ENCODE measurements around the gene DOK7.
"Not testable (repeated sequence)": the region's sequence is repeated elsewhere in the genome, so short reads cannot be mapped to it uniquely, and the experiment has no call there.

DOK7 gene

DNA sequence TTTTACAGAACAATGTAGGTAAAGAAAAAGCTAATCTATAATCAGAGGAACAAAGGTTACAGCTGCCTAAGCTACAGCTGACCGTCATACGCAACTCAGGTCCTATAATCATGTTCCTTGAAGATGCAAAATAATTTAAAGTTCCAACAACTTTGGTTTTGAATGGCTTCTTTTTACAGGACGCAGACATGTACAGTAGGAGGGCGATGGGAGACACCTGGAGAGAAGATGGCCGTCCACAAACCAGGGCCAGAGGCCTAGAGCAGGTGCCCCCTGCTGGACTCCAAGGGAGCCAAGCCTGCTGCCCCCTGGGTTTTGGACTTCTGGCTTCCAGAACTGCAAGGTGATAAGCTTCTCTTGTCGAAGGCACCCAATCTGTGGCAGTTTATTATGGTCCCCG is 10.7 kb upstream of the DOK7 start:
- no peaks in the 10 kb centered on the region for H3F3A ChIP-seq (ENCODE audit: insufficient read depth, low read length)
- no peak overlapping the region for H3K4me3 ChIP-seq (ENCODE audit: low read length)
- H3K4me1 ChIP-seq (ENCODE audit: low read length): no peaks in the 10 kb centered on the region
- H3K79me2 ChIP-seq (ENCODE audit: low read length): no peaks in the 10 kb centered on the region
- peaks cover 67% of the 10 kb centered on the region for H3K27me3 ChIP-seq (replicated peaks; ENCODE audit: insufficient read depth, low read length)
- no peaks in the 10 kb centered on the region for H4K20me1 ChIP-seq (ENCODE audit: insufficient read depth, low read length)
- no peak overlapping the region for H2AFZ ChIP-seq (ENCODE audit: low read length)
- TF ChIP-seq, protein P1, sequence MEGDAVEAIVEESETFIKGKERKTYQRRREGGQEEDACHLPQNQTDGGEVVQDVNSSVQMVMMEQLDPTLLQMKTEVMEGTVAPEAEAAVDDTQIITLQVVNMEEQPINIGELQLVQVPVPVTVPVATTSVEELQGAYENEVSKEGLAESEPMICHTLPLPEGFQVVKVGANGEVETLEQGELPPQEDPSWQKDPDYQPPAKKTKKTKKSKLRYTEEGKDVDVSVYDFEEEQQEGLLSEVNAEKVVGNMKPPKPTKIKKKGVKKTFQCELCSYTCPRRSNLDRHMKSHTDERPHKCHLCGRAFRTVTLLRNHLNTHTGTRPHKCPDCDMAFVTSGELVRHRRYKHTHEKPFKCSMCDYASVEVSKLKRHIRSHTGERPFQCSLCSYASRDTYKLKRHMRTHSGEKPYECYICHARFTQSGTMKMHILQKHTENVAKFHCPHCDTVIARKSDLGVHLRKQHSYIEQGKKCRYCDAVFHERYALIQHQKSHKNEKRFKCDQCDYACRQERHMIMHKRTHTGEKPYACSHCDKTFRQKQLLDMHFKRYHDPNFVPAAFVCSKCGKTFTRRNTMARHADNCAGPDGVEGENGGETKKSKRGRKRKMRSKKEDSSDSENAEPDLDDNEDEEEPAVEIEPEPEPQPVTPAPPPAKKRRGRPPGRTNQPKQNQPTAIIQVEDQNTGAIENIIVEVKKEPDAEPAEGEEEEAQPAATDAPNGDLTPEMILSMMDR (IDR thresholded peaks at IDR 0.05; ENCODE audit: low read length): peak; percentile 38
- TF ChIP-seq EZH2phosphoT487 (IDR thresholded peaks at IDR 0.05; ENCODE audit: low read length): no peak
- TF ChIP-seq EZH2 (optimal IDR thresholded peaks at IDR 0.05; ENCODE audit: low read depth, low read length): no peak
- no peak overlapping the region for H3K4me2 ChIP-seq (ENCODE audit: low read depth, low read length)
- no peaks in the 10 kb centered on the region for H3K9me3 ChIP-seq (replicated peaks; ENCODE audit: insufficient read depth, low read length)
- H3K9ac ChIP-seq (ENCODE audit: low read length): no peak overlapping the region
- H3K9me2 ChIP-seq (replicated peaks; ENCODE audit: insufficient read depth, low read length): no peaks in the 10 kb centered on the region
- DNase-seq: no peak
- H3K36me3 ChIP-seq (replicated peaks; ENCODE audit: insufficient read depth, low read length): no peaks in the 10 kb centered on the region
- no peak overlapping the region for H3K27ac ChIP-seq (ENCODE audit: low read length)

DNA sequence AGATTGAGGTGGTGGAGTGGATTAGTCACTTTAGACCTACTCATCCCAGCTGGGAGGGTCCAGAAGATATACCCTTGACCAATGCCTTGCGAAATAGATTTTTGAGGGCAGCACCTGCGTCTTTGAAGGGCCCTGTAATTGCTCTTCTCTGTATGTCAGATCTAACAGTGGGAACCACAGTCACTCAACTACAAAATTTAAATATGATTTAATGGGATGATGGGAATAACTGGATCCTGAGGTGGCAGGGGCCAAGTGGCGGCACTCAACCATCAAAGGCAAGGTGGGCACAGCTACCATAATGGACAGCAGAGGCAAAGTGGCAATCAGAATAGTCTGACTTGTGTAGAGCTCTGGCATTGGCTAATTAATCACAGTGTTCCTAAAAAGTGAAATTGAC is 7.5 kb upstream of the DOK7 start:
- H3K9ac ChIP-seq (ENCODE audit: low read length); H3K36me3 ChIP-seq (replicated peaks; ENCODE audit: insufficient read depth, low read length); H2AFZ ChIP-seq (ENCODE audit: low read length); H3F3A ChIP-seq (ENCODE audit: insufficient read depth, low read length); H3K4me3 ChIP-seq (ENCODE audit: low read length); H4K20me1 ChIP-seq (ENCODE audit: insufficient read depth, low read length); H3K9me3 ChIP-seq (replicated peaks; ENCODE audit: insufficient read depth, low read length); H3K9me2 ChIP-seq (replicated peaks; ENCODE audit: insufficient read depth, low read length); H3K27ac ChIP-seq (ENCODE audit: low read length); H3K79me2 ChIP-seq (ENCODE audit: low read length); H3K4me1 ChIP-seq (ENCODE audit: low read length); DNase-seq; H3K4me2 ChIP-seq (ENCODE audit: low read depth, low read length): not testable (repeated sequence)
- peaks cover 64% of the 10 kb centered on the region for H3K27me3 ChIP-seq (replicated peaks; ENCODE audit: insufficient read depth, low read length)

- Histone ChIP-seq H3K4me2 (ENCODE audit: low read depth, low read length) (no peak overlapping the region), H3F3A (ENCODE audit: insufficient read depth, low read length) (no peaks in the 10 kb centered on the region), H3K79me2 (ENCODE audit: low read length) (no peaks in the 10 kb centered on the region), H3K9me2 (replicated peaks; ENCODE audit: insufficient read depth, low read length) (no peaks in the 10 kb centered on the region), H3K9ac (ENCODE audit: low read length) (no peak overlapping the region), H3K9me3 (replicated peaks; ENCODE audit: insufficient read depth, low read length) (no peaks in the 10 kb centered on the region), H3K36me3 (replicated peaks; ENCODE audit: insufficient read depth, low read length) (no peaks in the 10 kb centered on the region), H3K4me1 (ENCODE audit: low read length) (no peaks in the 10 kb centered on the region), H3K4me3 (ENCODE audit: low read length) (no peak overlapping the region), H3K27ac (ENCODE audit: low read length) (no peak overlapping the region), H2AFZ (ENCODE audit: low read length) (no peak overlapping the region), H4K20me1 (ENCODE audit: insufficient read depth, low read length) (no peaks in the 10 kb centered on the region), H3K27me3 (replicated peaks; ENCODE audit: insufficient read depth, low read length) (peaks cover 68% of the 10 kb centered on the region)
- DNase-seq: no peak
- TF ChIP-seq EZH2phosphoT487 (IDR thresholded peaks at IDR 0.05; ENCODE audit: low read length): no peak
- TF ChIP-seq, protein P1 (IDR thresholded peaks at IDR 0.05; ENCODE audit: low read length): no peak
- TF ChIP-seq EZH2 (optimal IDR thresholded peaks at IDR 0.05; ENCODE audit: low read depth, low read length): no peak
Observed at GRCh38 chr4:3458371-3458770, 4.7 kb upstream of the DOK7 start.

DNA sequence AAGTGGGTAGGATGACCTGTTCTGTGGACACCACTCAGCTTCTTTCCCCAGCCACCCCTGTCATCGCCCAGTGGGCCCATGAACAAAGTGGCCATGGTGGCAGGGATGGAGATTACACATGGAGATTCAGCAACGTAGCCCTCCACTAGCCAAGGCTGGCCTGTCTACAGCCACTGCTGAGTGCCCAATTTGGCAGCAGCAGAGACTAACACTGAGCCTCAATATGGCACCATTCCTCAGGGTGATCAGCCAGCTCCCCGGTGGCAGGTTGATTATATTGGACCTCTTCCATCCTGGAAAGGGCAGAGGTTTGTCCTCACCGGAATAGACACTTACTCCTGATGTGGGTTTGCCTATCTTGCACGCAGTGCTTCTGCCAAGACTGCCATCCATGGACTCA is 4.0 kb upstream of the DOK7 start:
- not testable (repeated sequence) for H2AFZ ChIP-seq (ENCODE audit: low read length); DNase-seq; H3K4me2 ChIP-seq (ENCODE audit: low read depth, low read length); H3K79me2 ChIP-seq (ENCODE audit: low read length); H3F3A ChIP-seq (ENCODE audit: insufficient read depth, low read length); H3K27ac ChIP-seq (ENCODE audit: low read length); H3K4me3 ChIP-seq (ENCODE audit: low read length); H3K9me3 ChIP-seq (replicated peaks; ENCODE audit: insufficient read depth, low read length); H4K20me1 ChIP-seq (ENCODE audit: insufficient read depth, low read length); H3K9me2 ChIP-seq (replicated peaks; ENCODE audit: insufficient read depth, low read length); H3K36me3 ChIP-seq (replicated peaks; ENCODE audit: insufficient read depth, low read length); H3K9ac ChIP-seq (ENCODE audit: low read length); H3K4me1 ChIP-seq (ENCODE audit: low read length)
- peaks cover 68% of the 10 kb centered on the region for H3K27me3 ChIP-seq (replicated peaks; ENCODE audit: insufficient read depth, low read length)

Data from MM.1S (cell line).